ENCODE measurements around the gene C8G.

DNA sequence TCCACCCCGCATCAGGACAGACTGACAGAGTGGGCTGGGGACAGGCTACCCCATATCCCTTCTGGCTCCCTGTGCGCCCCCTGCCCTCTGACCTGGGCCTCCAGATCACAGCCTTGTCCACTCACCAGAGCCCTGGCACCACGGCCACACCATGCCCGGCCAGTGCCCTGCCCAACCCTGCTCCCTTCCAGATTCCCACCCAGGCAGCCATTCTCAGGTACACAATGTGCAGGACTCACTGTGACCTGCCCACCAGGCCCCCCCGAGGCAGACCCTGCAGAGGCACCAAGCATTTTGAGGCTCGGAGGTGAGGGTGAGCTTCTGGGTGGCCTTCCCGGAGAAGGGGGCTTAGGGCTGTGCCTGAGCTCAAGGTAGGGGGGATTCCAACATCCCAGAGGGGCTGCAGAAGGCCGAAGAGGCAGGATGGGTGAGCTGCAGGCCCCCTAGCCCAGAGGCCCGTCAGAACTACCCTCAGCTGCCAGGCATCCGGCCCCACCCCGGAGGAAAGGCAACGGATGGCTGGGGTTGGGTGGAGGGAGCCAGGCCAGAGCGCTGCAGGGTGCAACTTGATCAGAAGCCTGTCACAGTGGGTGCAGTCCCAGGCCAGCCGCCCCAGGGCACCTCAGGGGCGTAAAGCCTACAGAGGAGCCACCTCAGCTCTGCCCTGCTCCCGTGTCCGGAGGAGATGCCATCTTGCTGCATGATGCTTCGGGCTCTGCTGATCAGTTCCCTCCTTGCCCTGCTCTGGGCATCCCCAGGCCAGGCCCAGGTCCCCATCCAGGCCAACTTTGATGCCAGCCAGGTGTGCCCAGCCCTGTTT, 37.4 kb downstream of the C8G start, which contains the start of gene LCNL1:
- TF ChIP-seq MAFK (IDR thresholded peaks at IDR 0.05; ENCODE audit: low read depth, low read length) = no peak
- TF ChIP-seq, protein P1, sequence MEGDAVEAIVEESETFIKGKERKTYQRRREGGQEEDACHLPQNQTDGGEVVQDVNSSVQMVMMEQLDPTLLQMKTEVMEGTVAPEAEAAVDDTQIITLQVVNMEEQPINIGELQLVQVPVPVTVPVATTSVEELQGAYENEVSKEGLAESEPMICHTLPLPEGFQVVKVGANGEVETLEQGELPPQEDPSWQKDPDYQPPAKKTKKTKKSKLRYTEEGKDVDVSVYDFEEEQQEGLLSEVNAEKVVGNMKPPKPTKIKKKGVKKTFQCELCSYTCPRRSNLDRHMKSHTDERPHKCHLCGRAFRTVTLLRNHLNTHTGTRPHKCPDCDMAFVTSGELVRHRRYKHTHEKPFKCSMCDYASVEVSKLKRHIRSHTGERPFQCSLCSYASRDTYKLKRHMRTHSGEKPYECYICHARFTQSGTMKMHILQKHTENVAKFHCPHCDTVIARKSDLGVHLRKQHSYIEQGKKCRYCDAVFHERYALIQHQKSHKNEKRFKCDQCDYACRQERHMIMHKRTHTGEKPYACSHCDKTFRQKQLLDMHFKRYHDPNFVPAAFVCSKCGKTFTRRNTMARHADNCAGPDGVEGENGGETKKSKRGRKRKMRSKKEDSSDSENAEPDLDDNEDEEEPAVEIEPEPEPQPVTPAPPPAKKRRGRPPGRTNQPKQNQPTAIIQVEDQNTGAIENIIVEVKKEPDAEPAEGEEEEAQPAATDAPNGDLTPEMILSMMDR (conservative IDR thresholded peaks at IDR 0.05; ENCODE audit: low read depth, low read length) = no peak
- no peak for TF ChIP-seq SMC3 (IDR thresholded peaks at IDR 0.05; ENCODE audit: low read depth, low read length)
- no peak for TF ChIP-seq RAD21 (IDR thresholded peaks at IDR 0.05; ENCODE audit: low read length)
- TF ChIP-seq POLR2A (IDR thresholded peaks at IDR 0.05; ENCODE audit: low read depth, low read length) = no peak
- TF ChIP-seq, protein P2, sequence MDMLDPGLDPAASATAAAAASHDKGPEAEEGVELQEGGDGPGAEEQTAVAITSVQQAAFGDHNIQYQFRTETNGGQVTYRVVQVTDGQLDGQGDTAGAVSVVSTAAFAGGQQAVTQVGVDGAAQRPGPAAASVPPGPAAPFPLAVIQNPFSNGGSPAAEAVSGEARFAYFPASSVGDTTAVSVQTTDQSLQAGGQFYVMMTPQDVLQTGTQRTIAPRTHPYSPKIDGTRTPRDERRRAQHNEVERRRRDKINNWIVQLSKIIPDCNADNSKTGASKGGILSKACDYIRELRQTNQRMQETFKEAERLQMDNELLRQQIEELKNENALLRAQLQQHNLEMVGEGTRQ (IDR thresholded peaks at IDR 0.05; ENCODE audit: low read depth, low read length) = no peak
- TF ChIP-seq NFE2L2 (IDR thresholded peaks at IDR 0.05; ENCODE audit: low read depth, low read length) = no peak
- no peak for TF ChIP-seq RCOR1 (IDR thresholded peaks at IDR 0.05; ENCODE audit: insufficient replicate concordance, low read length)
- TF ChIP-seq RFX5 (IDR thresholded peaks at IDR 0.05; ENCODE audit: low read depth, low read length) = no peak
- TF ChIP-seq MAZ (IDR thresholded peaks at IDR 0.05; ENCODE audit: borderline replicate concordance, low read depth, low read length) = no peak
- TF ChIP-seq CEBPB (IDR thresholded peaks at IDR 0.05; ENCODE audit: low read depth, low read length) = no peak
- no peak for TF ChIP-seq MXI1 (IDR thresholded peaks at IDR 0.05; ENCODE audit: borderline replicate concordance, low read depth, low read length)
- no peak for TF ChIP-seq FOS (IDR thresholded peaks at IDR 0.05; ENCODE audit: low read depth, low read length)

Measured in IMR-90 (cell line).